H9 (cell line): Measurements from ENCODE around the gene MELK. TPM values are rescaled to one million over a fixed set of nuclear protein-coding genes. Genes with fewer than 3 reads are reported as not detected.
"Not testable (repeated sequence)": the region's sequence is repeated elsewhere in the genome, so short reads cannot be mapped to it uniquely, and the experiment has no call there.

Experiments used
- DNase-seq: peaks from one replicate; pipeline ENCODE4 v3.0.0-alpha.2; 2017
- H2AFZ ChIP-seq: one replicate; pipeline ENCODE4 v1.6.1; 2013; ENCODE audit warnings: mild to moderate bottlenecking, low read length, control low read depth, moderate library complexity
- H2AK5ac ChIP-seq: 2 replicates; pipeline ENCODE4 v1.6.1; 2013; ENCODE audit warnings: low read length, control low read depth, mixed read lengths; ENCODE audit not compliant: insufficient read length
- H2BK120ac ChIP-seq: one replicate; pipeline ENCODE4 v1.6.1; 2013; ENCODE audit warnings: low read depth, mild to moderate bottlenecking, low read length, control low read depth, inconsistent platforms; ENCODE audit not compliant: poor library complexity, severe bottlenecking
- H2BK12ac ChIP-seq: 2 replicates; pipeline ENCODE4 v1.6.1; 2013; ENCODE audit warnings: low read length, control low read depth, mixed read lengths, low read depth; ENCODE audit not compliant: insufficient read length
- H2BK15ac ChIP-seq: 2 replicates; pipeline ENCODE4 v1.6.1; 2013; ENCODE audit warnings: low read depth, low read length, control low read depth
- H2BK20ac ChIP-seq: one replicate; pipeline ENCODE4 v1.6.1; 2013; ENCODE audit warnings: low read depth, mild to moderate bottlenecking, low read length, control low read depth, inconsistent platforms; ENCODE audit not compliant: poor library complexity, severe bottlenecking
- H2BK5ac ChIP-seq: 2 replicates; pipeline ENCODE4 v1.6.1; 2013; ENCODE audit warnings: low read length, control low read depth, mixed read lengths; ENCODE audit not compliant: insufficient read length
- H3K14ac ChIP-seq: 2 replicates; pipeline ENCODE4 v1.6.1; 2013; ENCODE audit warnings: low read length, control low read depth; ENCODE audit not compliant: insufficient read depth
- H3K18ac ChIP-seq: 2 replicates; pipeline ENCODE4 v1.6.1; 2013; ENCODE audit warnings: low read depth, mild to moderate bottlenecking, mixed read lengths, low read length, control low read depth; ENCODE audit not compliant: insufficient read length
- H3K23ac ChIP-seq: 2 replicates; pipeline ENCODE4 v1.6.1; 2013; ENCODE audit warnings: low read length, control low read depth, mixed read lengths, low read depth; ENCODE audit not compliant: insufficient read length
- H3K23me2 ChIP-seq: 2 replicates; pipeline ENCODE4 v1.6.1; 2013; ENCODE audit warnings: low read depth, mild to moderate bottlenecking, mixed read lengths, low read length, control low read depth; ENCODE audit not compliant: insufficient read length, poor library complexity, severe bottlenecking
- H3K27ac ChIP-seq: 2 replicates; pipeline ENCODE4 v1.5.1; 2013; ENCODE audit warnings: low read length, control low read depth, mixed read lengths, low read depth; ENCODE audit not compliant: insufficient read length
- H3K27me3 ChIP-seq: 2 replicates; pipeline ENCODE4 v1.6.1; 2013; ENCODE audit warnings: low read length, control low read depth, inconsistent platforms; ENCODE audit not compliant: insufficient read depth
- H3K4ac ChIP-seq: 2 replicates; pipeline ENCODE4 v1.6.1; 2013; ENCODE audit warnings: low read depth, mild to moderate bottlenecking, control low read depth, inconsistent platforms, low read length, moderate library complexity
- H3K4me1 ChIP-seq: 2 replicates; pipeline ENCODE4 v1.6.1; 2013; ENCODE audit warnings: low read length, control low read depth, inconsistent platforms; ENCODE audit not compliant: insufficient read depth
- H3K4me2 ChIP-seq: 2 replicates; pipeline ENCODE4 v1.6.1; 2013; ENCODE audit warnings: low read length, control low read depth, mixed read lengths; ENCODE audit not compliant: insufficient read length, insufficient read depth
- H3K56ac ChIP-seq: 2 replicates; pipeline ENCODE4 v1.6.1; 2013; ENCODE audit warnings: low read depth, mild to moderate bottlenecking, mixed read lengths, low read length, control low read depth; ENCODE audit not compliant: insufficient read length
- H3K79me1 ChIP-seq: 2 replicates; pipeline ENCODE4 v1.6.1; 2013; ENCODE audit warnings: low read depth, mild to moderate bottlenecking, moderate library complexity, low read length, control low read depth, inconsistent platforms; ENCODE audit not compliant: insufficient read depth, poor library complexity, severe bottlenecking
- H3K79me2 ChIP-seq: 2 replicates; pipeline ENCODE4 v1.6.1; 2013; ENCODE audit warnings: low read length, control low read depth, inconsistent platforms; ENCODE audit not compliant: insufficient read depth
- H3K9ac ChIP-seq: 2 replicates; pipeline ENCODE4 v1.6.1; 2013; ENCODE audit warnings: low read length, control low read depth, mixed read lengths; ENCODE audit not compliant: insufficient read length; ENCODE audit errors: extremely low read depth
- H3K9me3 ChIP-seq: one replicate; pipeline ENCODE4 v1.6.1; 2013; ENCODE audit warnings: low read depth, low read length, inconsistent platforms; ENCODE audit not compliant: control insufficient read depth
- H3T11ph ChIP-seq: one replicate; pipeline ENCODE4 v1.6.1; 2013; ENCODE audit warnings: mild to moderate bottlenecking, low read length, control low read depth, inconsistent platforms
- H4K20me1 ChIP-seq: one replicate; pipeline ENCODE4 v1.6.1; 2013; ENCODE audit not compliant: control insufficient read depth, insufficient read length, insufficient read depth
- H4K5ac ChIP-seq: 2 replicates; pipeline ENCODE4 v1.6.1; 2013; ENCODE audit warnings: low read depth, mild to moderate bottlenecking, mixed read lengths, low read length, control low read depth; ENCODE audit not compliant: insufficient read length
- H4K8ac ChIP-seq: replicated peaks from 2 replicates; pipeline ENCODE4 v1.6.1; 2013; ENCODE audit warnings: low read length, control low read depth, mixed read lengths, low read depth; ENCODE audit not compliant: insufficient read length
- H4K91ac ChIP-seq: 2 replicates; pipeline ENCODE4 v1.6.1; 2013; ENCODE audit warnings: low read depth, mild to moderate bottlenecking, moderate library complexity, mixed read lengths, low read length, control low read depth; ENCODE audit not compliant: insufficient read length
- H3K27ac Mint-ChIP-seq, 3 experiments: 2 replicates in 2 of 3; 3 replicates in 1 of 3; pipeline ENCODE4 v1.8.0; 2020 to 2021; ENCODE audit warnings: mixed read lengths in 3 of 3, mild to moderate bottlenecking in 1 of 3, moderate library complexity in 1 of 3
- H3K27me3 Mint-ChIP-seq: 2 replicates; pipeline ENCODE4 v1.8.0; 2021; ENCODE audit warnings: low read depth, mild to moderate bottlenecking, moderate library complexity, mixed read lengths
- H3K36me3 Mint-ChIP-seq, 3 experiments: 2 replicates in 2 of 3; 3 replicates in 1 of 3; pipeline ENCODE4 v1.8.0; 2020 to 2021; ENCODE audit warnings: low read depth in 3 of 3, mixed read lengths in 3 of 3; ENCODE audit not compliant: insufficient read depth in 1 of 3
- H3K4me1 Mint-ChIP-seq, 2 experiments: 2 replicates each; pipeline ENCODE4 v1.8.0; 2020; ENCODE audit warnings: mixed read lengths in 2 of 2
- H3K4me3 Mint-ChIP-seq, 2 experiments: 2 replicates in 1 of 2; 3 replicates in 1 of 2; pipeline ENCODE4 v1.8.0; 2020 to 2021; ENCODE audit warnings: mild to moderate bottlenecking in 2 of 2, mixed read lengths in 2 of 2, moderate library complexity in 1 of 2
- H3K9me3 Mint-ChIP-seq, 2 experiments: 2 replicates in 1 of 2; 3 replicates in 1 of 2; pipeline ENCODE4 v1.8.0; 2020; ENCODE audit warnings: mild to moderate bottlenecking in 2 of 2, mixed read lengths in 2 of 2, moderate library complexity in 1 of 2
- CTCF ChIP-seq: fragments of 200-600 bp; sonication (generic); conservative IDR thresholded peaks from 3 replicates; pipeline ENCODE4 v1.8.0; 2021; ENCODE audit warnings: antibody characterized with exemption, mild to moderate bottlenecking
- WGBS: extraction: QIAGEN DNeasy Blood & Tissue Kit; methylation state at CpG from one replicate; pipeline ENCODE4 v1.1.7; 2013; ENCODE audit warnings: missing lambda C conversion rate, low lambda C conversion rate, mixed read lengths; ENCODE audit not compliant: insufficient read length; ENCODE audit errors: extremely low coverage; 5-methylcytosine and 5-hydroxymethylcytosine counted together
- total RNA-seq: library from RNA; stranded (reverse); gene quantifications from 2 replicates; pipeline ENCODE4 v1.2.1, GENCODE V29; 2021

The MELK gene
- total RNA-seq, 1 experiment from 2014 or later, result 43.6 TPM

- no peak overlapping the region for H2BK5ac ChIP-seq
- no peak overlapping the region for H4K91ac ChIP-seq
- H3K79me2 ChIP-seq, result no peaks in the 10 kb centered on the region
- H3K4ac ChIP-seq, result no peak overlapping the region
- H2AK5ac ChIP-seq, result no peak overlapping the region
- Mint-ChIP-seq H3K27me3 (no peaks in the 10 kb centered on the region), H3K27ac (no peak overlapping the region), H3K4me3 (no peak overlapping the region), H3K9me3 (no peaks in the 10 kb centered on the region), H3K36me3 (no peaks in the 10 kb centered on the region), H3K4me1 (peaks cover 6 to 11% of the 10 kb centered on the region in 2 experiments; a peak in 3 of 4 replicates)
- H3K9me3 ChIP-seq, result no peaks in the 10 kb centered on the region
- H3T11ph ChIP-seq, result no peak overlapping the region
- no peaks in the 10 kb centered on the region for H3K79me1 ChIP-seq
- H3K14ac ChIP-seq, result no peak overlapping the region
- H3K56ac ChIP-seq, result no peak overlapping the region
- no peak overlapping the region for H3K18ac ChIP-seq
- no peak overlapping the region for H3K4me2 ChIP-seq
- no peak overlapping the region for H2BK120ac ChIP-seq
- no peak overlapping the region for H4K5ac ChIP-seq
- H3K27me3 ChIP-seq, result no peaks in the 10 kb centered on the region
- H4K8ac ChIP-seq, result no peak overlapping the region
- no peak overlapping the region for H2BK15ac ChIP-seq
- H3K4me1 ChIP-seq, result peaks cover 4% of the 10 kb centered on the region; the same call in 1 of the 2 replicates
- H3K9ac ChIP-seq, result no peak overlapping the region
- no peak overlapping the region for H2BK20ac ChIP-seq
- H3K23ac ChIP-seq, result no peak overlapping the region
- no peak for DNase-seq
- no CpG with 5 or more reads among the region's 8 CpGs for WGBS
- no peak overlapping the region for H2BK12ac ChIP-seq
- H3K23me2 ChIP-seq, result no peaks in the 10 kb centered on the region
- no peaks in the 10 kb centered on the region for H4K20me1 ChIP-seq
- H3K27ac ChIP-seq, result no peak overlapping the region
- no peak overlapping the region for H2AFZ ChIP-seq
- TF ChIP-seq CTCF, result no peak
These were observed 22.6 kb upstream of the MELK start for GRCh38 chr9:36550135-36550534.

GRCh38 chr9:36550631-36551098, 22.0 kb upstream of the MELK start:
- H2AK5ac ChIP-seq, H2BK120ac ChIP-seq, H3T11ph ChIP-seq, H4K5ac ChIP-seq, H3K4me3 Mint-ChIP-seq, H4K20me1 ChIP-seq, H3K14ac ChIP-seq, H3K36me3 Mint-ChIP-seq, H2BK20ac ChIP-seq, H3K4me2 ChIP-seq, H2BK12ac ChIP-seq, H3K18ac ChIP-seq, H3K27me3 ChIP-seq, H3K9me3 ChIP-seq, H4K91ac ChIP-seq, DNase-seq, H3K9me3 Mint-ChIP-seq, H3K79me2 ChIP-seq, H2BK5ac ChIP-seq, H3K56ac ChIP-seq, H3K27ac Mint-ChIP-seq, H4K8ac ChIP-seq, H3K79me1 ChIP-seq, H3K23ac ChIP-seq, H3K9ac ChIP-seq, H3K27ac ChIP-seq, H3K4me1 ChIP-seq, H3K4ac ChIP-seq, H3K27me3 Mint-ChIP-seq, H2AFZ ChIP-seq, H3K23me2 ChIP-seq, H2BK15ac ChIP-seq: not testable (repeated sequence)
- no CpG with 5 or more reads among the region's 10 CpGs for WGBS
- peaks cover 6 to 11% of the 10 kb centered on the region in 2 experiments for H3K4me1 Mint-ChIP-seq
